Astrocyte (in vitro differentiated cells and primary cell): ENCODE measurements around the gene LENG1.

ENCODE experiments used
- CTCF ChIP-seq: IDR thresholded peaks from 2 replicates; pipeline ENCODE4 v1.5.1; 2011; ENCODE audit warnings: low read depth, mild to moderate bottlenecking, inconsistent platforms, low read length, moderate library complexity; ENCODE audit not compliant: insufficient read depth
- EZH2 ChIP-seq: IDR thresholded peaks from 2 replicates; pipeline ENCODE4 v1.6.1; 2012; ENCODE audit warnings: mild to moderate bottlenecking, low read length, inconsistent platforms; ENCODE audit not compliant: insufficient read depth

DNA sequence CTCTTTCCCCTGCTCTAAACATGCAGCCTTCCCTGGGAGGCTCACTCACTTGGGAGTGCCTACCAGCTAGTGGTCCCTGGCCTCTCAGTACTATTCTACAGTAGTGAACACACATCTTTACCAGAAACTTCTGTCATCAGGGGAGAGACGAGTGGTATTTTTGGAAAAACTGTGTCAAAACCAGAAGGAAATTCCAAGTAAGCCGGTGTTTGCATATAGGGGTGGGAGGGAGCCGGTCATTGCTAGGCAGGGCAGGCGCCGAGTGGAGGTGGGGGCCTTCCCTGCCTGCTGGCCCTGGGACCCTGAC, 48.1 kb upstream of the LENG1 start:
- TF ChIP-seq CTCF = no peak
- no peak for TF ChIP-seq EZH2
